ENCODE results near the gene ACKR2.

DNA sequence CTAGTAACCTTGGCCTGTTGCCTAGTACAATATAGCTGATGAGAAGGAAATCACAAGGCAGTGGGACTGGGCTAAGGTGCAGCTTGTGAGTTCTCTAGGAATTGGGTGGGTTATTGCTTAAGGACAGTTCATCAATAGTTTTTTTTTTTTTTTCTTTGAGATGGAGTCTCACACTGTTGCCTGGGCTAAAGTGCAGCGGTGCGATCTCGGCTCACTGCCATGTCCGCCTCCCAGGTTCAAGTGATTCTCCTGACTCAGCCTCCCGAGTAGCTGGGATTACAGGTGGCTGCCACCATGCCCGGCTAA is 11.5 kb downstream of the ACKR2 start:
- TF ChIP-seq, protein P1, sequence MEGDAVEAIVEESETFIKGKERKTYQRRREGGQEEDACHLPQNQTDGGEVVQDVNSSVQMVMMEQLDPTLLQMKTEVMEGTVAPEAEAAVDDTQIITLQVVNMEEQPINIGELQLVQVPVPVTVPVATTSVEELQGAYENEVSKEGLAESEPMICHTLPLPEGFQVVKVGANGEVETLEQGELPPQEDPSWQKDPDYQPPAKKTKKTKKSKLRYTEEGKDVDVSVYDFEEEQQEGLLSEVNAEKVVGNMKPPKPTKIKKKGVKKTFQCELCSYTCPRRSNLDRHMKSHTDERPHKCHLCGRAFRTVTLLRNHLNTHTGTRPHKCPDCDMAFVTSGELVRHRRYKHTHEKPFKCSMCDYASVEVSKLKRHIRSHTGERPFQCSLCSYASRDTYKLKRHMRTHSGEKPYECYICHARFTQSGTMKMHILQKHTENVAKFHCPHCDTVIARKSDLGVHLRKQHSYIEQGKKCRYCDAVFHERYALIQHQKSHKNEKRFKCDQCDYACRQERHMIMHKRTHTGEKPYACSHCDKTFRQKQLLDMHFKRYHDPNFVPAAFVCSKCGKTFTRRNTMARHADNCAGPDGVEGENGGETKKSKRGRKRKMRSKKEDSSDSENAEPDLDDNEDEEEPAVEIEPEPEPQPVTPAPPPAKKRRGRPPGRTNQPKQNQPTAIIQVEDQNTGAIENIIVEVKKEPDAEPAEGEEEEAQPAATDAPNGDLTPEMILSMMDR (IDR thresholded peaks at IDR 0.05), result no peak
- TF ChIP-seq POLR2A (IDR thresholded peaks at IDR 0.05) (no peak), POLR2AphosphoS5 (IDR thresholded peaks at IDR 0.05; ENCODE audit: insufficient read depth in 1 of 2, low read depth in 1 of 2) (no peak)
